ENCODE measurements around the gene NFAM1.

NFAM1 gene

GRCh38 chr22:42332089-42332488 lies 100.1 kb downstream of the NFAM1 start:
- Histone ChIP-seq H3K4me1 (ENCODE audit: control insufficient read depth, insufficient read depth, low read length, unreplicated experiment) (no peaks in the 10 kb centered on the region), H3K27ac (ENCODE audit: low read depth, low read length) (no peak overlapping the region), H3K27me3 (ENCODE audit: insufficient read depth, low read length) (no peaks in the 10 kb centered on the region), H3K79me2 (ENCODE audit: control insufficient read depth, insufficient read depth, low read length, unreplicated experiment) (no peaks in the 10 kb centered on the region), H2AFZ (ENCODE audit: low read length, unreplicated experiment) (no peak overlapping the region), H3K4me3 (ENCODE audit: low read depth, low read length) (no peak overlapping the region), H3K36me3 (ENCODE audit: insufficient read depth, low read length) (no peaks in the 10 kb centered on the region)

- H3K79me2 ChIP-seq (ENCODE audit: control insufficient read depth, insufficient read depth, low read length, unreplicated experiment): no peaks in the 10 kb centered on the region
- H2AFZ ChIP-seq (ENCODE audit: low read length, unreplicated experiment): no peak overlapping the region
- H3K36me3 ChIP-seq (ENCODE audit: insufficient read depth, low read length): no peaks in the 10 kb centered on the region
- H3K27ac ChIP-seq (ENCODE audit: low read depth, low read length): no peak overlapping the region
- H3K27me3 ChIP-seq (ENCODE audit: insufficient read depth, low read length): no peaks in the 10 kb centered on the region
- no peaks in the 10 kb centered on the region for H3K4me1 ChIP-seq (ENCODE audit: control insufficient read depth, insufficient read depth, low read length, unreplicated experiment)
- H3K4me3 ChIP-seq (ENCODE audit: low read depth, low read length): no peak overlapping the region
Measured at GRCh38 chr22:42331014-42331413, 101.2 kb downstream of the NFAM1 start.
